Liver (tissue), 9 donors: ENCODE results near the gene CDK19. TPM values are rescaled to one million over a fixed set of nuclear protein-coding genes. Genes with fewer than 3 reads are reported as not detected.

Experiments
- DNase-seq: peaks from one replicate; pipeline ENCODE4 v3.0.0-alpha.2; 2017; ENCODE audit warnings: low spot score
- H3K27ac ChIP-seq, 2 donors: one replicate each; pipeline ENCODE4 v1.7.0; 2013; ENCODE audit warnings: inconsistent platforms in 2 of 2, low read length in 2 of 2, control low read depth in 1 of 2, low read depth in 1 of 2, mild to moderate bottlenecking in 1 of 2
- H3K27me3 ChIP-seq, 4 donors: one replicate each; pipeline versions ENCODE4 v1.6.1 to v1.7.0; 2013; ENCODE audit warnings: low read length in 3 of 4, inconsistent platforms in 1 of 4, mild to moderate bottlenecking in 1 of 4, moderate library complexity in 1 of 4; ENCODE audit not compliant: control insufficient read depth in 4 of 4, insufficient read depth in 4 of 4
- H3K36me3 ChIP-seq, 4 donors: one replicate each; pipeline versions ENCODE4 v1.6.1 to v1.7.0; 2013; ENCODE audit warnings: low read length in 3 of 4, mild to moderate bottlenecking in 3 of 4, low read depth in 1 of 4, moderate library complexity in 1 of 4; ENCODE audit not compliant: control insufficient read depth in 4 of 4, insufficient read depth in 3 of 4
- H3K4me1 ChIP-seq, 4 donors: one replicate each; pipeline versions ENCODE4 v1.6.1 to v1.7.0; 2013; ENCODE audit warnings: low read length in 3 of 4, mild to moderate bottlenecking in 3 of 4, moderate library complexity in 1 of 4; ENCODE audit not compliant: control insufficient read depth in 4 of 4, insufficient read depth in 4 of 4
- H3K4me3 ChIP-seq, 3 donors: one replicate each; pipeline versions ENCODE4 v1.6.1 to v1.7.0; 2013; ENCODE audit warnings: low read length in 3 of 3, control low read depth in 1 of 3, low read depth in 1 of 3, mild to moderate bottlenecking in 1 of 3
- H3K9ac ChIP-seq, 2 donors: one replicate each; pipeline ENCODE4 v1.7.0; 2013; ENCODE audit warnings: low read length in 2 of 2, mild to moderate bottlenecking in 2 of 2, moderate library complexity in 2 of 2, control low read depth in 1 of 2, low read depth in 1 of 2
- H3K9me3 ChIP-seq, 4 donors: one replicate each; pipeline versions ENCODE4 v1.6.1 to v1.7.0; 2013; ENCODE audit warnings: low read length in 3 of 4; ENCODE audit not compliant: control insufficient read depth in 4 of 4
- ATF3 ChIP-seq: IDR thresholded peaks from 2 replicates; pipeline ENCODE4 v1.6.1; 2016; ENCODE audit warnings: antibody characterized with exemption
- EGR1 ChIP-seq, 2 donors: IDR thresholded peaks; 2 replicates each; pipeline ENCODE4 v1.6.1; 2016 to 2018; ENCODE audit warnings: antibody characterized with exemption in 2 of 2, low read depth in 2 of 2
- FOXA1 ChIP-seq: IDR thresholded peaks from 2 replicates; pipeline ENCODE4 v1.6.1; 2016; ENCODE audit warnings: antibody characterized with exemption
- FOXA2 ChIP-seq: IDR thresholded peaks from 2 replicates; pipeline ENCODE4 v1.6.1; 2016; ENCODE audit warnings: antibody characterized with exemption
- GABPA ChIP-seq, 2 donors: IDR thresholded peaks in 1 of 2; conservative IDR thresholded peaks in 1 of 2; 2 replicates each; pipeline ENCODE4 v1.6.1; 2016; ENCODE audit warnings: antibody characterized with exemption in 2 of 2, mild to moderate bottlenecking in 1 of 2, moderate library complexity in 1 of 2
- HNF4A ChIP-seq, 2 donors: conservative IDR thresholded peaks; 2 replicates each; pipeline ENCODE4 v1.6.1; 2016; ENCODE audit warnings: antibody characterized with exemption in 2 of 2, mild to moderate bottlenecking in 2 of 2
- HNF4G ChIP-seq: IDR thresholded peaks from 2 replicates; pipeline ENCODE4 v1.6.1; 2016; ENCODE audit warnings: antibody characterized with exemption
- JUND ChIP-seq, 2 donors: IDR thresholded peaks; 2 replicates each; pipeline ENCODE4 v1.6.1; 2016; ENCODE audit warnings: antibody characterized with exemption in 2 of 2
- NR2F2 ChIP-seq: IDR thresholded peaks from 2 replicates; pipeline ENCODE4 v1.6.1; 2016; ENCODE audit warnings: antibody characterized with exemption
- RAD21 ChIP-seq, 2 donors: IDR thresholded peaks; 2 replicates each; pipeline ENCODE4 v1.6.1; 2016; ENCODE audit warnings: antibody characterized with exemption in 2 of 2, mild to moderate bottlenecking in 2 of 2
- RXRA ChIP-seq, 2 donors: IDR thresholded peaks; 2 replicates each; pipeline ENCODE4 v1.6.1; 2017 to 2018; ENCODE audit warnings: antibody characterized with exemption in 2 of 2, mild to moderate bottlenecking in 1 of 2
- SP1 ChIP-seq: IDR thresholded peaks from 2 replicates; pipeline ENCODE4 v1.6.1; 2018; ENCODE audit warnings: antibody characterized with exemption, mild to moderate bottlenecking
- TAF1 ChIP-seq: conservative IDR thresholded peaks from 2 replicates; pipeline ENCODE4 v1.6.1; 2016; ENCODE audit warnings: antibody characterized with exemption, mild to moderate bottlenecking
- YY1 ChIP-seq: IDR thresholded peaks from 2 replicates; pipeline ENCODE4 v1.6.1; 2016; ENCODE audit warnings: antibody characterized with exemption, mild to moderate bottlenecking
- ZBTB33 ChIP-seq: IDR thresholded peaks from 2 replicates; pipeline ENCODE4 v1.6.1; 2016; ENCODE audit warnings: antibody characterized with exemption
- WGBS: extraction: QIAGEN DNeasy Blood & Tissue Kit; methylation state at CpG from one replicate; pipeline ENCODE4 v1.1.7; 2013; 5-methylcytosine and 5-hydroxymethylcytosine counted together
- polyA plus RNA-seq, 2 donors: library from polyadenylated mRNA; stranded (reverse) in 1 of 2; unstranded in 1 of 2; fragments of 200-250 nt in 1 of 2; fragments of >200 nt in 1 of 2; fragmentation: Nextera tagmentation in 1 of 2; extraction: Ambion mirVana in 1 of 2; gene quantifications; one replicate each; pipeline versions ENCODE4 v1.2.1 to v1.2.3, GENCODE V29; 2013 to 2015
- total RNA-seq, 2 donors: library from RNA; depleted of rRNA; stranded (reverse); fragments of >200 nt; gene quantifications; one replicate each; pipeline ENCODE4 v1.2.3, GENCODE V29; 2014
- TF ChIP-seq, protein P1 (sequence below): IDR thresholded peaks from 2 replicates; pipeline ENCODE4 v1.6.1; 2016; ENCODE audit warnings: antibody characterized with exemption
- TF ChIP-seq, protein P2 (sequence below): IDR thresholded peaks from 2 replicates; pipeline ENCODE4 v1.6.1; 2016; ENCODE audit warnings: antibody characterized with exemption, mild to moderate bottlenecking
- TF ChIP-seq, protein P3 (sequence below): fragments of 150-350 bp; IDR thresholded peaks from 2 replicates; pipeline ENCODE4 v1.5.1; 2017; ENCODE audit warnings: improper control_type of control experiment, low read depth, low read length; ENCODE audit not compliant: missing input control
- donor health status: healthy.
- donor health status: healthy.
- donor health status: healthy.
- donor health status: healthy.
- donor health status: healthy.

Gene CDK19
- total and polyA plus RNA-seq, 4 donors: 1.8 to 7.6 (median 3.9) TPM

- Histone ChIP-seq H3K9me3 (no peaks in the 10 kb centered on the region), H3K4me3 (no peak overlapping the region), H3K36me3 (no peaks in the 10 kb centered on the region), H3K9ac (no peak overlapping the region), H3K27ac (no peak overlapping the region), H3K4me1 (peaks cover 5 to 15% (median 11%) of the 10 kb centered on the region in 4 donors), H3K27me3 (no peaks in the 10 kb centered on the region)
- WGBS: 92% methylated on average over 3 of the region's 3 CpGs
- no peak for DNase-seq
- TF ChIP-seq FOXA2 (no peak), NR2F2 (no peak), SP1 (no peak), TAF1 (no peak), HNF4A (conservative IDR thresholded peaks at IDR 0.05) (no peak), HNF4G (no peak), YY1 (no peak), ATF3 (no peak), EGR1 (IDR thresholded peaks at IDR 0.05; ENCODE audit: low read depth in 2 of 2) (no peak), FOXA1 (no peak), GABPA (IDR thresholded peaks at IDR 0.05 in 1 of 2, conservative IDR thresholded peaks at IDR 0.05 in 1 of 2) (no peak), RAD21 (IDR thresholded peaks at IDR 0.05) (no peak)
- TF ChIP-seq, protein P1, sequence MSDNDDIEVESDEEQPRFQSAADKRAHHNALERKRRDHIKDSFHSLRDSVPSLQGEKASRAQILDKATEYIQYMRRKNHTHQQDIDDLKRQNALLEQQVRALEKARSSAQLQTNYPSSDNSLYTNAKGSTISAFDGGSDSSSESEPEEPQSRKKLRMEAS: no peak
- TF ChIP-seq, protein P2, sequence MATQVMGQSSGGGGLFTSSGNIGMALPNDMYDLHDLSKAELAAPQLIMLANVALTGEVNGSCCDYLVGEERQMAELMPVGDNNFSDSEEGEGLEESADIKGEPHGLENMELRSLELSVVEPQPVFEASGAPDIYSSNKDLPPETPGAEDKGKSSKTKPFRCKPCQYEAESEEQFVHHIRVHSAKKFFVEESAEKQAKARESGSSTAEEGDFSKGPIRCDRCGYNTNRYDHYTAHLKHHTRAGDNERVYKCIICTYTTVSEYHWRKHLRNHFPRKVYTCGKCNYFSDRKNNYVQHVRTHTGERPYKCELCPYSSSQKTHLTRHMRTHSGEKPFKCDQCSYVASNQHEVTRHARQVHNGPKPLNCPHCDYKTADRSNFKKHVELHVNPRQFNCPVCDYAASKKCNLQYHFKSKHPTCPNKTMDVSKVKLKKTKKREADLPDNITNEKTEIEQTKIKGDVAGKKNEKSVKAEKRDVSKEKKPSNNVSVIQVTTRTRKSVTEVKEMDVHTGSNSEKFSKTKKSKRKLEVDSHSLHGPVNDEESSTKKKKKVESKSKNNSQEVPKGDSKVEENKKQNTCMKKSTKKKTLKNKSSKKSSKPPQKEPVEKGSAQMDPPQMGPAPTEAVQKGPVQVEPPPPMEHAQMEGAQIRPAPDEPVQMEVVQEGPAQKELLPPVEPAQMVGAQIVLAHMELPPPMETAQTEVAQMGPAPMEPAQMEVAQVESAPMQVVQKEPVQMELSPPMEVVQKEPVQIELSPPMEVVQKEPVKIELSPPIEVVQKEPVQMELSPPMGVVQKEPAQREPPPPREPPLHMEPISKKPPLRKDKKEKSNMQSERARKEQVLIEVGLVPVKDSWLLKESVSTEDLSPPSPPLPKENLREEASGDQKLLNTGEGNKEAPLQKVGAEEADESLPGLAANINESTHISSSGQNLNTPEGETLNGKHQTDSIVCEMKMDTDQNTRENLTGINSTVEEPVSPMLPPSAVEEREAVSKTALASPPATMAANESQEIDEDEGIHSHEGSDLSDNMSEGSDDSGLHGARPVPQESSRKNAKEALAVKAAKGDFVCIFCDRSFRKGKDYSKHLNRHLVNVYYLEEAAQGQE: no peak
These were observed 115.5 kb downstream of the CDK19 start for GRCh38 chr6:110699780-110700179.

DNA sequence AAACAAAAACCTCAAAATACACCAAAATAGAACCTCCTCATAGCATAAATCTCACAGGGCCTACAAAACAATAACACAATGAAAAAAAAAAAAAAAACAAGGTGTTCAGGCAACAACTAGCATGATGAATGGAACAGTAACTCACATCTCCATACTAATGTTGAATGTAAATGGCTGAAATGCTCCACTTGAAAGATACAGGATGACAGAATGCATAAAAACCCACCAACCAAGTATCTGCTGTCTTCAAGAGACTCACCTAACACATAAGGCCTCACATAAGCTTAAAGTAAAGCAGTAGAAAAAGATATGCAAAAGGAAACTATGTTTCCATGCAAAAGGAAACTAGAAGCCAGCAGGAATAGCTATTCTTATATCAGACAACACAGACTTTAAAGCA is 121.3 kb downstream of the CDK19 start:
- Histone ChIP-seq H3K27me3 (no peaks in the 10 kb centered on the region), H3K4me1 (peaks cover 0 to 1% (median 0%) of the 10 kb centered on the region in 4 donors), H3K4me3 (no peak overlapping the region), H3K36me3 (peaks cover 0 to 2% (median 0%) of the 10 kb centered on the region in 4 donors), H3K9ac (no peak overlapping the region), H3K27ac (no peak overlapping the region), H3K9me3 (no peaks in the 10 kb centered on the region)
- no peak for DNase-seq
- no peak for TF ChIP-seq SP1
- TF ChIP-seq YY1: no peak
- no peak for TF ChIP-seq NR2F2
- no peak for TF ChIP-seq GABPA (IDR thresholded peaks at IDR 0.05 in 1 of 2, conservative IDR thresholded peaks at IDR 0.05 in 1 of 2)
- no peak for TF ChIP-seq HNF4G

- no peak overlapping the region for H3K27ac ChIP-seq
- no peaks in the 10 kb centered on the region for H3K9me3 ChIP-seq
- 98% methylated on average over 3 of the region's 3 CpGs for WGBS
- H3K4me3 ChIP-seq: no peak overlapping the region
- peaks cover 0 to 1% (median 0%) of the 10 kb centered on the region in 4 donors for H3K4me1 ChIP-seq
- H3K36me3 ChIP-seq: peaks cover 0 to 2% (median 0%) of the 10 kb centered on the region in 4 donors
- no peaks in the 10 kb centered on the region for H3K27me3 ChIP-seq
- no peak for DNase-seq
- H3K9ac ChIP-seq: no peak overlapping the region
- TF ChIP-seq, protein P1: no peak
- TF ChIP-seq RXRA (IDR thresholded peaks at IDR 0.05) (no peak), NR2F2 (no peak), ATF3 (no peak), GABPA (IDR thresholded peaks at IDR 0.05 in 1 of 2, conservative IDR thresholded peaks at IDR 0.05 in 1 of 2) (no peak), YY1 (no peak), ZBTB33 (no peak), FOXA1 (no peak), HNF4A (conservative IDR thresholded peaks at IDR 0.05) (no peak), RAD21 (IDR thresholded peaks at IDR 0.05) (no peak), JUND (IDR thresholded peaks at IDR 0.05) (no peak), HNF4G (no peak), FOXA2 (no peak)
- TF ChIP-seq, protein P3, sequence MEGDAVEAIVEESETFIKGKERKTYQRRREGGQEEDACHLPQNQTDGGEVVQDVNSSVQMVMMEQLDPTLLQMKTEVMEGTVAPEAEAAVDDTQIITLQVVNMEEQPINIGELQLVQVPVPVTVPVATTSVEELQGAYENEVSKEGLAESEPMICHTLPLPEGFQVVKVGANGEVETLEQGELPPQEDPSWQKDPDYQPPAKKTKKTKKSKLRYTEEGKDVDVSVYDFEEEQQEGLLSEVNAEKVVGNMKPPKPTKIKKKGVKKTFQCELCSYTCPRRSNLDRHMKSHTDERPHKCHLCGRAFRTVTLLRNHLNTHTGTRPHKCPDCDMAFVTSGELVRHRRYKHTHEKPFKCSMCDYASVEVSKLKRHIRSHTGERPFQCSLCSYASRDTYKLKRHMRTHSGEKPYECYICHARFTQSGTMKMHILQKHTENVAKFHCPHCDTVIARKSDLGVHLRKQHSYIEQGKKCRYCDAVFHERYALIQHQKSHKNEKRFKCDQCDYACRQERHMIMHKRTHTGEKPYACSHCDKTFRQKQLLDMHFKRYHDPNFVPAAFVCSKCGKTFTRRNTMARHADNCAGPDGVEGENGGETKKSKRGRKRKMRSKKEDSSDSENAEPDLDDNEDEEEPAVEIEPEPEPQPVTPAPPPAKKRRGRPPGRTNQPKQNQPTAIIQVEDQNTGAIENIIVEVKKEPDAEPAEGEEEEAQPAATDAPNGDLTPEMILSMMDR: no peak
These were observed 122.0 kb downstream of the CDK19 start for GRCh38 chr6:110693296-110693695.
